ENCODE data around the gene CTSE.

The CTSE gene

GRCh38 chr1:206041640-206042039 is 17.9 kb upstream of the CTSE start:
- peak; percentile 93 for ATAC-seq (ENCODE audit: low read depth)
- no peak for DNase-seq (ENCODE audit: low spot score)
- Histone ChIP-seq H3K4me1 (ENCODE audit: insufficient read depth, poor library complexity, severe bottlenecking) (no peaks in the 10 kb centered on the region), H3K27me3 (ENCODE audit: insufficient read depth, poor library complexity, severe bottlenecking) (no peaks in the 10 kb centered on the region), H3K4me3 (ENCODE audit: severe bottlenecking) (no peak overlapping the region), H3K9me3 (ENCODE audit: severe bottlenecking) (no peaks in the 10 kb centered on the region), H3K36me3 (ENCODE audit: low read depth) (no peaks in the 10 kb centered on the region), H3K27ac (ENCODE audit: poor library complexity, severe bottlenecking) (no peak overlapping the region)
- TF ChIP-seq CTCF (IDR thresholded peaks at IDR 0.05; ENCODE audit: poor library complexity, severe bottlenecking): no peak

GRCh38 chr1:206040328-206040727 is 16.6 kb upstream of the CTSE start:
- Histone ChIP-seq H3K27me3 (ENCODE audit: insufficient read depth, poor library complexity, severe bottlenecking) (no peaks in the 10 kb centered on the region), H3K36me3 (ENCODE audit: low read depth) (no peaks in the 10 kb centered on the region), H3K27ac (ENCODE audit: poor library complexity, severe bottlenecking) (no peak overlapping the region), H3K4me1 (ENCODE audit: insufficient read depth, poor library complexity, severe bottlenecking) (no peaks in the 10 kb centered on the region), H3K4me3 (ENCODE audit: severe bottlenecking) (no peak overlapping the region), H3K9me3 (ENCODE audit: severe bottlenecking) (no peaks in the 10 kb centered on the region)
- ATAC-seq (ENCODE audit: low read depth): no peak
- no peak for TF ChIP-seq CTCF (IDR thresholded peaks at IDR 0.05; ENCODE audit: poor library complexity, severe bottlenecking)
- no peak for DNase-seq (ENCODE audit: low spot score)

- no peaks in the 10 kb centered on the region for H3K36me3 ChIP-seq (ENCODE audit: low read depth)
- no peak overlapping the region for H3K27ac ChIP-seq (ENCODE audit: poor library complexity, severe bottlenecking)
- no peaks in the 10 kb centered on the region for H3K4me1 ChIP-seq (ENCODE audit: insufficient read depth, poor library complexity, severe bottlenecking)
- ATAC-seq (ENCODE audit: low read depth) (no peak), DNase-seq (ENCODE audit: low spot score) (no peak)
- no peaks in the 10 kb centered on the region for H3K9me3 ChIP-seq (ENCODE audit: severe bottlenecking)
- no peak overlapping the region for H3K4me3 ChIP-seq (ENCODE audit: severe bottlenecking)
- TF ChIP-seq CTCF (IDR thresholded peaks at IDR 0.05; ENCODE audit: poor library complexity, severe bottlenecking): no peak
- H3K27me3 ChIP-seq (ENCODE audit: insufficient read depth, poor library complexity, severe bottlenecking): no peaks in the 10 kb centered on the region
Measured at GRCh38 chr1:206039046-206039973, 15.6 kb upstream of the CTSE start.

GRCh38 chr1:206037581-206037980 is 13.9 kb upstream of the CTSE start:
- Histone ChIP-seq H3K27ac (ENCODE audit: poor library complexity, severe bottlenecking) (no peak overlapping the region), H3K27me3 (ENCODE audit: insufficient read depth, poor library complexity, severe bottlenecking) (no peaks in the 10 kb centered on the region), H3K9me3 (ENCODE audit: severe bottlenecking) (no peaks in the 10 kb centered on the region), H3K4me1 (ENCODE audit: insufficient read depth, poor library complexity, severe bottlenecking) (no peaks in the 10 kb centered on the region), H3K36me3 (ENCODE audit: low read depth) (no peaks in the 10 kb centered on the region), H3K4me3 (ENCODE audit: severe bottlenecking) (no peak overlapping the region)
- DNase-seq (ENCODE audit: low spot score) (no peak), ATAC-seq (ENCODE audit: low read depth) (no peak)
- no peak for TF ChIP-seq CTCF (IDR thresholded peaks at IDR 0.05; ENCODE audit: poor library complexity, severe bottlenecking)

All from RWPE2 (cell line).